ENCODE data around the gene ZBTB8B. TPM values are rescaled to one million over a fixed set of nuclear protein-coding genes. Genes with fewer than 3 reads are reported as not detected.
A peak's percentile ranks its signal among the peaks of the same experiment; 100 is the strongest.
"Not testable (repeated sequence)": the region's sequence is repeated elsewhere in the genome, so short reads cannot be mapped to it uniquely, and the experiment has no call there.

The ZBTB8B gene
- 14.0 TPM for total RNA-seq

GRCh38 chr1:32464716-32465577 is at the start of gene ZBTB8B:
ZBTB8B (plus strand) TSS chr1:32465072; CDS start chr1:32470625, 5,553 bp downstream.
- DNase-seq = peak; percentile 86

GRCh38 chr1:32421775-32422174 is 43.1 kb upstream of the ZBTB8B start:
- DNase-seq = no peak

- DNase-seq = no peak
Observed at GRCh38 chr1:32426489-32427255, 38.2 kb upstream of the ZBTB8B start.

GRCh38 chr1:32427264-32427963 is 37.5 kb upstream of the ZBTB8B start:
- DNase-seq = no peak

GRCh38 chr1:32431736-32432400 is 33.0 kb upstream of the ZBTB8B start:
- no peak for DNase-seq

GRCh38 chr1:32438136-32438535 is 26.7 kb upstream of the ZBTB8B start:
- no peak for DNase-seq

- not testable (repeated sequence) for DNase-seq
Observed at GRCh38 chr1:32438777-32439176, 26.1 kb upstream of the ZBTB8B start.

GRCh38 chr1:32441467-32441866 is 23.4 kb upstream of the ZBTB8B start:
- DNase-seq = not testable (repeated sequence)

GRCh38 chr1:32447469-32448185 is 17.2 kb upstream of the ZBTB8B start:
- DNase-seq = no peak

- DNase-seq = peak; percentile 34
Observed at GRCh38 chr1:32448186-32448772, 16.6 kb upstream of the ZBTB8B start.

- no peak for DNase-seq
Observed at GRCh38 chr1:32448773-32449456, 16.0 kb upstream of the ZBTB8B start.

- not testable (repeated sequence) for DNase-seq
Observed at GRCh38 chr1:32449457-32449831, 15.4 kb upstream of the ZBTB8B start.

- no peak for DNase-seq
Observed at GRCh38 chr1:32454726-32455125, 10.1 kb upstream of the ZBTB8B start.

GRCh38 chr1:32455958-32456357 is 8.9 kb upstream of the ZBTB8B start:
- DNase-seq = no peak

- not testable (repeated sequence) for DNase-seq
Observed at GRCh38 chr1:32458798-32459197, 6.1 kb upstream of the ZBTB8B start.

GRCh38 chr1:32462977-32463376 is 1.9 kb upstream of the ZBTB8B start:
- DNase-seq = not testable (repeated sequence)

- no peak for DNase-seq
Observed at GRCh38 chr1:32464191-32464715, 619 bp upstream of the ZBTB8B start.

GRCh38 chr1:32465578-32465933 is 684 bp downstream of the ZBTB8B start:
- DNase-seq = no peak

- DNase-seq = no peak
Observed at GRCh38 chr1:32466761-32467160, 1.9 kb downstream of the ZBTB8B start.

- DNase-seq = no peak
Observed at GRCh38 chr1:32468791-32469190, 3.9 kb downstream of the ZBTB8B start.
